Liver (tissue), 9 donors: Measurements from ENCODE around the gene ZGPAT. TPM values are rescaled to one million over a fixed set of nuclear protein-coding genes. Genes with fewer than 3 reads are reported as not detected.

ENCODE experiments used
- DNase-seq: peaks from one replicate; pipeline ENCODE4 v3.0.0-alpha.2; 2017; ENCODE audit warnings: low spot score
- H3K27ac ChIP-seq, 2 donors: one replicate each; pipeline ENCODE4 v1.7.0; 2013; ENCODE audit warnings: inconsistent platforms in 2 of 2, low read length in 2 of 2, control low read depth in 1 of 2, low read depth in 1 of 2, mild to moderate bottlenecking in 1 of 2
- H3K27me3 ChIP-seq, 4 donors: one replicate each; pipeline versions ENCODE4 v1.6.1 to v1.7.0; 2013; ENCODE audit warnings: low read length in 3 of 4, inconsistent platforms in 1 of 4, mild to moderate bottlenecking in 1 of 4, moderate library complexity in 1 of 4; ENCODE audit not compliant: control insufficient read depth in 4 of 4, insufficient read depth in 4 of 4
- H3K36me3 ChIP-seq, 4 donors: one replicate each; pipeline versions ENCODE4 v1.6.1 to v1.7.0; 2013; ENCODE audit warnings: low read length in 3 of 4, mild to moderate bottlenecking in 3 of 4, low read depth in 1 of 4, moderate library complexity in 1 of 4; ENCODE audit not compliant: control insufficient read depth in 4 of 4, insufficient read depth in 3 of 4
- H3K4me1 ChIP-seq, 4 donors: one replicate each; pipeline versions ENCODE4 v1.6.1 to v1.7.0; 2013; ENCODE audit warnings: low read length in 3 of 4, mild to moderate bottlenecking in 3 of 4, moderate library complexity in 1 of 4; ENCODE audit not compliant: control insufficient read depth in 4 of 4, insufficient read depth in 4 of 4
- H3K4me3 ChIP-seq, 3 donors: one replicate each; pipeline versions ENCODE4 v1.6.1 to v1.7.0; 2013; ENCODE audit warnings: low read length in 3 of 3, control low read depth in 1 of 3, low read depth in 1 of 3, mild to moderate bottlenecking in 1 of 3
- H3K9ac ChIP-seq, 2 donors: one replicate each; pipeline ENCODE4 v1.7.0; 2013; ENCODE audit warnings: low read length in 2 of 2, mild to moderate bottlenecking in 2 of 2, moderate library complexity in 2 of 2, control low read depth in 1 of 2, low read depth in 1 of 2
- H3K9me3 ChIP-seq, 4 donors: one replicate each; pipeline versions ENCODE4 v1.6.1 to v1.7.0; 2013; ENCODE audit warnings: low read length in 3 of 4; ENCODE audit not compliant: control insufficient read depth in 4 of 4
- EGR1 ChIP-seq, 2 donors: IDR thresholded peaks; 2 replicates each; pipeline ENCODE4 v1.6.1; 2016 to 2018; ENCODE audit warnings: antibody characterized with exemption in 2 of 2, low read depth in 2 of 2
- FOXA1 ChIP-seq: IDR thresholded peaks from 2 replicates; pipeline ENCODE4 v1.6.1; 2016; ENCODE audit warnings: antibody characterized with exemption
- GABPA ChIP-seq, 2 donors: IDR thresholded peaks in 1 of 2; conservative IDR thresholded peaks in 1 of 2; 2 replicates each; pipeline ENCODE4 v1.6.1; 2016; ENCODE audit warnings: antibody characterized with exemption in 2 of 2, mild to moderate bottlenecking in 1 of 2, moderate library complexity in 1 of 2
- HNF4A ChIP-seq, 2 donors: conservative IDR thresholded peaks; 2 replicates each; pipeline ENCODE4 v1.6.1; 2016; ENCODE audit warnings: antibody characterized with exemption in 2 of 2, mild to moderate bottlenecking in 2 of 2
- HNF4G ChIP-seq: IDR thresholded peaks from 2 replicates; pipeline ENCODE4 v1.6.1; 2016; ENCODE audit warnings: antibody characterized with exemption
- MAX ChIP-seq: IDR thresholded peaks from 2 replicates; pipeline ENCODE4 v1.6.1; 2016; ENCODE audit warnings: antibody characterized with exemption
- NR2F2 ChIP-seq: IDR thresholded peaks from 2 replicates; pipeline ENCODE4 v1.6.1; 2016; ENCODE audit warnings: antibody characterized with exemption
- RAD21 ChIP-seq, 2 donors: IDR thresholded peaks; 2 replicates each; pipeline ENCODE4 v1.6.1; 2016; ENCODE audit warnings: antibody characterized with exemption in 2 of 2, mild to moderate bottlenecking in 2 of 2
- RXRA ChIP-seq, 2 donors: IDR thresholded peaks; 2 replicates each; pipeline ENCODE4 v1.6.1; 2017 to 2018; ENCODE audit warnings: antibody characterized with exemption in 2 of 2, mild to moderate bottlenecking in 1 of 2
- SP1 ChIP-seq: IDR thresholded peaks from 2 replicates; pipeline ENCODE4 v1.6.1; 2018; ENCODE audit warnings: antibody characterized with exemption, mild to moderate bottlenecking
- TAF1 ChIP-seq: conservative IDR thresholded peaks from 2 replicates; pipeline ENCODE4 v1.6.1; 2016; ENCODE audit warnings: antibody characterized with exemption, mild to moderate bottlenecking
- YY1 ChIP-seq: IDR thresholded peaks from 2 replicates; pipeline ENCODE4 v1.6.1; 2016; ENCODE audit warnings: antibody characterized with exemption, mild to moderate bottlenecking
- WGBS: extraction: QIAGEN DNeasy Blood & Tissue Kit; methylation state at CpG from one replicate; pipeline ENCODE4 v1.1.7; 2013; 5-methylcytosine and 5-hydroxymethylcytosine counted together
- polyA plus RNA-seq, 2 donors: library from polyadenylated mRNA; stranded (reverse) in 1 of 2; unstranded in 1 of 2; fragments of 200-250 nt in 1 of 2; fragments of >200 nt in 1 of 2; fragmentation: Nextera tagmentation in 1 of 2; extraction: Ambion mirVana in 1 of 2; gene quantifications; one replicate each; pipeline versions ENCODE4 v1.2.1 to v1.2.3, GENCODE V29; 2013 to 2015
- total RNA-seq, 2 donors: library from RNA; depleted of rRNA; stranded (reverse); fragments of >200 nt; gene quantifications; one replicate each; pipeline ENCODE4 v1.2.3, GENCODE V29; 2014
- TF ChIP-seq, protein P1 (sequence below): IDR thresholded peaks from 2 replicates; pipeline ENCODE4 v1.6.1; 2016; ENCODE audit warnings: antibody characterized with exemption, mild to moderate bottlenecking
- TF ChIP-seq, protein P2 (sequence below): IDR thresholded peaks from 2 replicates; pipeline ENCODE4 v1.6.1; 2016; ENCODE audit warnings: antibody characterized with exemption
- TF ChIP-seq, protein P3 (sequence below): IDR thresholded peaks from 2 replicates; pipeline ENCODE4 v1.6.1; 2016; ENCODE audit warnings: antibody characterized with exemption
- TF ChIP-seq, protein P4 (sequence below): fragments of 150-350 bp; IDR thresholded peaks from 2 replicates; pipeline ENCODE4 v1.5.1; 2017; ENCODE audit warnings: improper control_type of control experiment, low read depth, low read length; ENCODE audit not compliant: missing input control
- donor health status: healthy.
- donor health status: healthy.
- donor health status: healthy.
- donor health status: healthy.
- donor health status: healthy.

Gene ZGPAT
- total and polyA plus RNA-seq, 4 donors = 10.3 to 90.5 (median 20.5) TPM

- H3K9ac ChIP-seq = no peak overlapping the region
- H3K4me1 ChIP-seq = peaks cover 3 to 19% (median 16%) of the 10 kb centered on the region in 4 donors
- 95% methylated on average over 33 of the region's 33 CpGs for WGBS
- H3K27me3 ChIP-seq = no peaks in the 10 kb centered on the region
- no peak overlapping the region for H3K27ac ChIP-seq
- no peak for DNase-seq
- TF ChIP-seq, protein P1, sequence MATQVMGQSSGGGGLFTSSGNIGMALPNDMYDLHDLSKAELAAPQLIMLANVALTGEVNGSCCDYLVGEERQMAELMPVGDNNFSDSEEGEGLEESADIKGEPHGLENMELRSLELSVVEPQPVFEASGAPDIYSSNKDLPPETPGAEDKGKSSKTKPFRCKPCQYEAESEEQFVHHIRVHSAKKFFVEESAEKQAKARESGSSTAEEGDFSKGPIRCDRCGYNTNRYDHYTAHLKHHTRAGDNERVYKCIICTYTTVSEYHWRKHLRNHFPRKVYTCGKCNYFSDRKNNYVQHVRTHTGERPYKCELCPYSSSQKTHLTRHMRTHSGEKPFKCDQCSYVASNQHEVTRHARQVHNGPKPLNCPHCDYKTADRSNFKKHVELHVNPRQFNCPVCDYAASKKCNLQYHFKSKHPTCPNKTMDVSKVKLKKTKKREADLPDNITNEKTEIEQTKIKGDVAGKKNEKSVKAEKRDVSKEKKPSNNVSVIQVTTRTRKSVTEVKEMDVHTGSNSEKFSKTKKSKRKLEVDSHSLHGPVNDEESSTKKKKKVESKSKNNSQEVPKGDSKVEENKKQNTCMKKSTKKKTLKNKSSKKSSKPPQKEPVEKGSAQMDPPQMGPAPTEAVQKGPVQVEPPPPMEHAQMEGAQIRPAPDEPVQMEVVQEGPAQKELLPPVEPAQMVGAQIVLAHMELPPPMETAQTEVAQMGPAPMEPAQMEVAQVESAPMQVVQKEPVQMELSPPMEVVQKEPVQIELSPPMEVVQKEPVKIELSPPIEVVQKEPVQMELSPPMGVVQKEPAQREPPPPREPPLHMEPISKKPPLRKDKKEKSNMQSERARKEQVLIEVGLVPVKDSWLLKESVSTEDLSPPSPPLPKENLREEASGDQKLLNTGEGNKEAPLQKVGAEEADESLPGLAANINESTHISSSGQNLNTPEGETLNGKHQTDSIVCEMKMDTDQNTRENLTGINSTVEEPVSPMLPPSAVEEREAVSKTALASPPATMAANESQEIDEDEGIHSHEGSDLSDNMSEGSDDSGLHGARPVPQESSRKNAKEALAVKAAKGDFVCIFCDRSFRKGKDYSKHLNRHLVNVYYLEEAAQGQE = no peak
- TF ChIP-seq GABPA (IDR thresholded peaks at IDR 0.05 in 1 of 2, conservative IDR thresholded peaks at IDR 0.05 in 1 of 2) (no peak), TAF1 (no peak), YY1 (no peak), MAX (no peak), NR2F2 (no peak), EGR1 (IDR thresholded peaks at IDR 0.05; ENCODE audit: low read depth in 2 of 2) (no peak), HNF4G (no peak)
- TF ChIP-seq, protein P2, sequence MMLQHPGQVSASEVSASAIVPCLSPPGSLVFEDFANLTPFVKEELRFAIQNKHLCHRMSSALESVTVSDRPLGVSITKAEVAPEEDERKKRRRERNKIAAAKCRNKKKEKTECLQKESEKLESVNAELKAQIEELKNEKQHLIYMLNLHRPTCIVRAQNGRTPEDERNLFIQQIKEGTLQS = no peak
- TF ChIP-seq, protein P3, sequence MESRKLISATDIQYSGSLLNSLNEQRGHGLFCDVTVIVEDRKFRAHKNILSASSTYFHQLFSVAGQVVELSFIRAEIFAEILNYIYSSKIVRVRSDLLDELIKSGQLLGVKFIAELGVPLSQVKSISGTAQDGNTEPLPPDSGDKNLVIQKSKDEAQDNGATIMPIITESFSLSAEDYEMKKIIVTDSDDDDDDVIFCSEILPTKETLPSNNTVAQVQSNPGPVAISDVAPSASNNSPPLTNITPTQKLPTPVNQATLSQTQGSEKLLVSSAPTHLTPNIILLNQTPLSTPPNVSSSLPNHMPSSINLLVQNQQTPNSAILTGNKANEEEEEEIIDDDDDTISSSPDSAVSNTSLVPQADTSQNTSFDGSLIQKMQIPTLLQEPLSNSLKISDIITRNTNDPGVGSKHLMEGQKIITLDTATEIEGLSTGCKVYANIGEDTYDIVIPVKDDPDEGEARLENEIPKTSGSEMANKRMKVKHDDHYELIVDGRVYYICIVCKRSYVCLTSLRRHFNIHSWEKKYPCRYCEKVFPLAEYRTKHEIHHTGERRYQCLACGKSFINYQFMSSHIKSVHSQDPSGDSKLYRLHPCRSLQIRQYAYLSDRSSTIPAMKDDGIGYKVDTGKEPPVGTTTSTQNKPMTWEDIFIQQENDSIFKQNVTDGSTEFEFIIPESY = no peak
- TF ChIP-seq, protein P4, sequence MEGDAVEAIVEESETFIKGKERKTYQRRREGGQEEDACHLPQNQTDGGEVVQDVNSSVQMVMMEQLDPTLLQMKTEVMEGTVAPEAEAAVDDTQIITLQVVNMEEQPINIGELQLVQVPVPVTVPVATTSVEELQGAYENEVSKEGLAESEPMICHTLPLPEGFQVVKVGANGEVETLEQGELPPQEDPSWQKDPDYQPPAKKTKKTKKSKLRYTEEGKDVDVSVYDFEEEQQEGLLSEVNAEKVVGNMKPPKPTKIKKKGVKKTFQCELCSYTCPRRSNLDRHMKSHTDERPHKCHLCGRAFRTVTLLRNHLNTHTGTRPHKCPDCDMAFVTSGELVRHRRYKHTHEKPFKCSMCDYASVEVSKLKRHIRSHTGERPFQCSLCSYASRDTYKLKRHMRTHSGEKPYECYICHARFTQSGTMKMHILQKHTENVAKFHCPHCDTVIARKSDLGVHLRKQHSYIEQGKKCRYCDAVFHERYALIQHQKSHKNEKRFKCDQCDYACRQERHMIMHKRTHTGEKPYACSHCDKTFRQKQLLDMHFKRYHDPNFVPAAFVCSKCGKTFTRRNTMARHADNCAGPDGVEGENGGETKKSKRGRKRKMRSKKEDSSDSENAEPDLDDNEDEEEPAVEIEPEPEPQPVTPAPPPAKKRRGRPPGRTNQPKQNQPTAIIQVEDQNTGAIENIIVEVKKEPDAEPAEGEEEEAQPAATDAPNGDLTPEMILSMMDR = no peak
- H3K36me3 ChIP-seq = peaks cover 2 to 30% (median 14%) of the 10 kb centered on the region in 4 donors
- H3K4me3 ChIP-seq = no peak overlapping the region
- H3K9me3 ChIP-seq = no peaks in the 10 kb centered on the region
Measured at GRCh38 chr20:63661959-63662812, 45.7 kb upstream of the ZGPAT start.

DNA sequence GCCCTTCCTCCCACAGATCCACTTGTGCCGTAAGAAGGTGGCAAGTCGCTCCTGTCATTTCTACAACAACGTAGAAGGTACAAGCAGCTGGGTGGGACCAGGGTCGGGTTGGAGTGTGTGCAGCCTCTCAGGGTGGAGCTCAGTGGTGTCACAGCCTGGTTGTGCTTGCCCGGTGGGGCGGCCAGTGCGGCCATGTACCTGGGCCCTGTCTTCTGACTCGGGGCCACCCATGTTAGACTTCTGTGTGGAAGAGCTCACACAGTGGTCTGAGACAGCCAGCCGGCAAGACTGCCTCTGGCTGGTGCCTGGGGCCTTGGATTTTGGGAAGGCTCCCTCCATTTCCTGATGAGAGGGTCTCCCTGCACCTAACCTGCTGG, 45.0 kb upstream of the ZGPAT start:
- Histone ChIP-seq H3K27ac (no peak overlapping the region), H3K27me3 (no peaks in the 10 kb centered on the region), H3K4me1 (peaks cover 0 to 14% (median 11%) of the 10 kb centered on the region in 4 donors), H3K9ac (no peak overlapping the region), H3K4me3 (no peak overlapping the region), H3K36me3 (peaks cover 2 to 36% (median 16%) of the 10 kb centered on the region in 4 donors), H3K9me3 (no peaks in the 10 kb centered on the region)
- WGBS = 94% methylated on average over 9 of the region's 9 CpGs
- DNase-seq = no peak
- TF ChIP-seq SP1 (no peak), HNF4A (conservative IDR thresholded peaks at IDR 0.05) (no peak), RXRA (IDR thresholded peaks at IDR 0.05) (no peak), RAD21 (IDR thresholded peaks at IDR 0.05) (no peak), MAX (no peak), EGR1 (IDR thresholded peaks at IDR 0.05; ENCODE audit: low read depth in 2 of 2) (no peak), TAF1 (no peak), NR2F2 (no peak), FOXA1 (no peak)
- TF ChIP-seq, protein P2 = no peak
- TF ChIP-seq, protein P4 = no peak
